SIG-M5 (cell line): ENCODE results near the gene ARVCF.

ENCODE experiments used
- DNase-seq: peaks from one replicate; lab custom pipeline; 2025; lab: John Stamatoyannopoulos, UW

ARVCF gene

GRCh38 chr22:19998991-19999820 is 17.4 kb downstream of the ARVCF start:
- DNase-seq: no peak

- DNase-seq: no peak
Measured at GRCh38 chr22:19998232-19998951, 18.2 kb downstream of the ARVCF start.

- DNase-seq: no peak
Measured at GRCh38 chr22:19997561-19998231, 18.9 kb downstream of the ARVCF start.

DNA sequence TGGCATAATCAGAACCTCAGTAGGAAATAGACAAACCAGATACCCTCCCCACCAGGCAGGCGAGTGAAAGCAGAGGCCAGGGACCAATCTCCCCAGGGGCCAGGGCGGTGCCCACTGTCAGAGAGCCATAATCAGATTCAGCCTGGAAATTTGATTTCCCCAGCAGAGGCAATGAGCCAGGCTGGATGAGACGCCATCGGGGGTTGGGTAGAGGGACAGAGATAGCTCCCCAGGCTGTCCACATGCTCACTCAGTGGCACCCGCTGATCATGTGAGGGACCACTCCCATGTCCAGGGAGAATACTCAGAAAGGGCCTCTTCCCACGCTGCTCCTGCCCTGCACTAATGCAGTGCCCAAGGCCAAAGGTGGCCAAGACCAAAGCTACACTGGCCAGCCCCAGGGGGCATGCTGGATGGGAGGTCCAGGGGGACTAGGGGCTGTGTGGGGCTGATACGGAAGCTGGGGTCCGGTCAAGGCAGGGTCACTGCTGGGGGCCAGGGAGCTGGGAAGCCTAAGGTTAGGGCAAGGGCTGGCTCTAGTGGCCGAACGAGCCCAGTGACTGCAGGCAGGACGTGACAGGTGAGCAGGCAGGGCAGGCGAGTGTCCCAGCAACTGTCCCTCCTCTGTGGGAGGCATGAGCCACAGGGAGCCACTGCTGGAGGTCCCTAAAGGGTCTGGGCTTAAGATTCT is 19.8 kb downstream of the ARVCF start:
- DNase-seq: no peak

- DNase-seq: no peak
Measured at GRCh38 chr22:19995611-19996339, 20.8 kb downstream of the ARVCF start.

GRCh38 chr22:19994851-19995610 is 21.6 kb downstream of the ARVCF start:
- DNase-seq: no peak

- DNase-seq: no peak
Measured at GRCh38 chr22:19993926-19994325, 22.7 kb downstream of the ARVCF start.

GRCh38 chr22:19992921-19993355 is 23.7 kb downstream of the ARVCF start:
- DNase-seq: no peak

GRCh38 chr22:19992481-19992911 is 24.1 kb downstream of the ARVCF start:
- no peak for DNase-seq

- DNase-seq: no peak
Measured at GRCh38 chr22:19991645-19992451, 24.8 kb downstream of the ARVCF start.

- DNase-seq: no peak
Measured at GRCh38 chr22:19991395-19991644, 25.3 kb downstream of the ARVCF start.

- DNase-seq: no peak
Measured at GRCh38 chr22:19990609-19991394, 25.8 kb downstream of the ARVCF start.

DNA sequence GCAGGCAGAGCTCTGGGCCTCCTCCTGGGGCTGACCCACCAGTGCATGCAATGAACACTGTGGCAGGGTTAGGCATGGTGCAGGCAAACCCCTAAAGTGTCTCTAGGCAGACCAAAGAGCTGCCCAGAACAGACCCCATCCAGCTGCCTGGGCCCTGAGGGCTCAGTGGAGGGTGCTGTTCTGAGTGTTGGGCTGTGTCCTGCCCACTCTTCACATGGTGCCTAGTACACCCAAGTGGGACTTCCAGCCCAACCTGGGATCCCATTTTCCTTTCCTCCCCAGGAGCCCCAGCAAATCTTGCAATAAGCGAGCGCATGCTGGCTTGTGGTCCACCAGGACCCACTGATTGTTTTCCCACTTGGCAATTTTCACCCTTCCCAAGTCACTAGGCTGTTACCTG is 26.4 kb downstream of the ARVCF start:
- DNase-seq: no peak

DNA sequence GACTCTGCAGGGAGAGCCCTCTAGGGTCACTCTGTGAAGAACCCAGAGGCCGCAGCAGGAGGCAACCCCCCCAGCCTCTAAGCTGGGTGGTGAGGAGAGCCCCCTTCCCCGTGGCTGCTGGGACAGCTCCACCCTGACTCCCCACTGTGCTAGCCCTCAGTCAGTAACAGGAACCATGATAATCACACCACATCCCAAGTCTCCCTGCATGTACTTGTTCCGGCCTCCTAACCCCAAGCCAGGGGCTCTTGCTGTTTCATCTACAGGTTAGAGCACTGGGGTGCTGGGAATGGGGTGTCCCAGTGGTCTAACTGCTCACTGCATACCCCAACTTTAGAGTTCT is 26.9 kb downstream of the ARVCF start:
- no peak for DNase-seq

- no peak for DNase-seq
Measured at GRCh38 chr22:19988965-19989724, 27.5 kb downstream of the ARVCF start.

DNA sequence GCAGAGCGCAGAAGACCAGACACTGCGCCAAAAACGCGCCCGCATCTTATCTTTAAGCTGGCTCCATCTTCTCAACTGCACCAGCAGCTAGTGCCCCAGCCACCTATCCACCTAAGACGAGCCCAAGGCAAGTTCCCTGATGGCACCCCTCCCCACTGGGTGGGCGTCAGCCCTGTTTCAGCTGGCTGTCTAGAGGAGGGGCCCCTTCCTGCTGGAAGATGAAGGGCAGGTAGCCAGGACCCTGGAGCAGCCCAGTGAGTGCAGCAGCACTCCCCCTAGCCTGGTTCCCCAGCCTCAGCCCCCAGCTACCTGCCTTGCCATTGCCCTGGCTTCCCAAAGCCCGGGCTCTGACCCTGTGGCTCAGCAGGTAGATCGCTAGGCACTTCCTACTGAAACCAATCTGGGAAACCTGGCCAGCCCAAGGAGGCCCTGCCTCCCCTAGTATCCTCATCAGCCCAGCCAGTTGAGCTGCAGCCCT is 28.3 kb downstream of the ARVCF start:
- DNase-seq: no peak

DNA sequence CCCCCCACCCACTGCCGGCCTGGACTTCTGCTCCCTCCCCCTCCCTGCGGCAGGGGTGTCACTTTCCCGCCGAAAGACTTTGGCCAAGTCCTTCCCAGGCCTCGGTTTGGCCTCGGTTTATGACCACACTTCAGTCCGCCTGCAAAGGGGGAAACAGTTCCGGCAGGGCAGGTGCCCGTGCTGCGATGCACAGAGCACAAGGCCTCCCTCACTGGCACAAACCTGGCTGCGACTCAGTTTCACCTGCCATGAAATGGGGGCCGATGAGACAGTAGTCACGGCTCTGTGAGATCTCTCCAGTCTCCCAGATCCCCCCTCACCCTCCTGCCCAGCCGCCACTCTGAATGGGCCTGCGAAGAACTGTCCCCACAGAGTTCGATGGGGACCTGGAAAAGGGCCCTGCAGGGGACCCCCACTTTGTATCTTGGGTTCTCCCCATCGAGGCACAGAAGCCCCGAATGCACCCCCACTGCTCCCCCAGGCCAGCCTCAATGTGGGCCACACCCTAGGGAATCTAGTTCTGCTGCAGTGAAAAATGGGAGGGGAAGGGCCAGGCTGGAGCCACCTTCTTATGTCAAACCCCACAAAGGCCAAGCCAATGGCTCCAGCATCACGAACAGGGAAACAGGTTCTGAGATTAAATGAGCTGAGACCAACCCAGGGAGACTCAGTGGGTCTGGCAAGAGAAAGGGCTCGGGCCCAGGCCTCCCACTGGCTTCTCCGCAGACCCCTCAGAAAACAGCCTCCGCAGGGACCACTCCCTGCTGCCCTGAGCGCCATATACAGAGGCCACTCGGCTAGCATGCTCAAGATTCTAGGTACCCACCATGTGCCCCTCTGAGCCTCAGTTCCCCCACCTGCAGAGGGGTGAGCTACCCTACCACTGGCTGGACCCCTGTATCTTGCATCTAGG is 29.0 kb downstream of the ARVCF start:
- DNase-seq: no peak
